Transverse colon (tissue), 4 donors: Measurements from ENCODE around the gene UBE2D2.

Source experiments
- EP300 ChIP-seq: sonication (generic); formaldehyde crosslinking; IDR thresholded peaks from one replicate; pipeline ENCODE4 v1.6.1; 2017; ENCODE audit warnings: antibody characterized with exemption, low read depth
- POLR2A ChIP-seq: fragments of 450-650 bp; IDR thresholded peaks from one replicate; pipeline ENCODE4 v1.6.1; 2016; ENCODE audit warnings: antibody characterized with exemption, mild to moderate bottlenecking, moderate library complexity
- POLR2AphosphoS5 ChIP-seq, 3 donors: sonication (generic); formaldehyde crosslinking; IDR thresholded peaks; one replicate each; pipeline ENCODE4 v1.6.1; 2016; ENCODE audit warnings: antibody characterized with exemption in 3 of 3
- TF ChIP-seq, protein P1 (sequence below), 5 experiments: fragments of 200-600 bp in 3 of 5; fragments of 450-650 bp in 2 of 5; sonication (generic) in 3 of 5; IDR thresholded peaks; 1 replicate in 2 of 5; 2 replicates in 3 of 5; pipeline ENCODE4 v1.5.1; 2016 to 2017; ENCODE audit warnings: antibody characterized with exemption in 5 of 5, inconsistent platforms in 3 of 5, mild to moderate bottlenecking in 2 of 5, moderate library complexity in 1 of 5

DNA sequence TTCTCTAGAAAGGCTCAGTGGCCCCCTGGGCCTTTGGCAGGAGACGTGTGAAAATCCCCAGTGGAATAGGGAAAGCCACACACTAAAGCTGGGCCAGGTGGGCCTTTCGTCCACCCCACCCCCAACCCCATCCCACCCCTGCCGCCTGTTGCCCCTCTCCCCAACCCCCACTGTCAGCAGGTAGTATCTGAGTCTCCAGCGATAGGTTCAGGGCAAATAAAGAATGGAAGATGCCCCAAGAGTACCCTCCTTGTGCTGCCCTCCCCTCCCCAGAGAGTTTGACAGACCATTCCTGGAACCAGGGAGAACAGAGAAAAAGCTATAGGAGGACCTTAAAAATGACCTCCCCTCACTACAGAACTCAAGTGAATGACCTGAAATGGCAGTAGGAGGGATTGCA lies 36.7 kb upstream of the UBE2D2 start:
- TF ChIP-seq POLR2A (no peak), POLR2AphosphoS5 (IDR thresholded peaks at IDR 0.05) (no peak), EP300 (no peak)
- TF ChIP-seq, protein P1, sequence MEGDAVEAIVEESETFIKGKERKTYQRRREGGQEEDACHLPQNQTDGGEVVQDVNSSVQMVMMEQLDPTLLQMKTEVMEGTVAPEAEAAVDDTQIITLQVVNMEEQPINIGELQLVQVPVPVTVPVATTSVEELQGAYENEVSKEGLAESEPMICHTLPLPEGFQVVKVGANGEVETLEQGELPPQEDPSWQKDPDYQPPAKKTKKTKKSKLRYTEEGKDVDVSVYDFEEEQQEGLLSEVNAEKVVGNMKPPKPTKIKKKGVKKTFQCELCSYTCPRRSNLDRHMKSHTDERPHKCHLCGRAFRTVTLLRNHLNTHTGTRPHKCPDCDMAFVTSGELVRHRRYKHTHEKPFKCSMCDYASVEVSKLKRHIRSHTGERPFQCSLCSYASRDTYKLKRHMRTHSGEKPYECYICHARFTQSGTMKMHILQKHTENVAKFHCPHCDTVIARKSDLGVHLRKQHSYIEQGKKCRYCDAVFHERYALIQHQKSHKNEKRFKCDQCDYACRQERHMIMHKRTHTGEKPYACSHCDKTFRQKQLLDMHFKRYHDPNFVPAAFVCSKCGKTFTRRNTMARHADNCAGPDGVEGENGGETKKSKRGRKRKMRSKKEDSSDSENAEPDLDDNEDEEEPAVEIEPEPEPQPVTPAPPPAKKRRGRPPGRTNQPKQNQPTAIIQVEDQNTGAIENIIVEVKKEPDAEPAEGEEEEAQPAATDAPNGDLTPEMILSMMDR (IDR thresholded peaks at IDR 0.05): no peak
